Progenitor cell of endocrine pancreas (in vitro differentiated cells): ENCODE data around the gene ARHGEF11. TPM values are rescaled to one million over a fixed set of nuclear protein-coding genes. Genes with fewer than 3 reads are reported as not detected.

Source experiments
- DNase-seq: peaks from one replicate; pipeline ENCODE4 v3.0.0; 2021; ENCODE audit warnings: low spot score; ENCODE audit not compliant: unreplicated experiment
- H3K27ac Mint-ChIP-seq: 2 replicates; pipeline ENCODE4 v1.8.0; 2021; ENCODE audit warnings: mild to moderate bottlenecking, moderate library complexity, mixed read lengths
- H3K27me3 Mint-ChIP-seq: 2 replicates; pipeline ENCODE4 v1.8.0; 2021; ENCODE audit warnings: mixed read lengths
- H3K36me3 Mint-ChIP-seq: 2 replicates; pipeline ENCODE4 v1.8.0; 2022; ENCODE audit warnings: mixed read lengths; ENCODE audit not compliant: insufficient read depth
- H3K4me1 Mint-ChIP-seq: 2 replicates; pipeline ENCODE4 v1.8.0; 2021; ENCODE audit warnings: low read depth, mixed read lengths
- H3K4me3 Mint-ChIP-seq: 2 replicates; pipeline ENCODE4 v1.8.0; 2021; ENCODE audit warnings: low read depth, mild to moderate bottlenecking, moderate library complexity, mixed read lengths
- H3K9me3 Mint-ChIP-seq: 2 replicates; pipeline ENCODE4 v1.8.0; 2021; ENCODE audit warnings: low read depth, mixed read lengths
- total RNA-seq: library from RNA; stranded (reverse); gene quantifications from 2 replicates; pipeline ENCODE4 v1.2.1, GENCODE V29; 2021
- TF ChIP-seq, protein P1 (sequence below): fragments of 200-600 bp; sonication (generic); IDR thresholded peaks from one replicate; pipeline ENCODE4 v1.5.0; 2021; ENCODE audit warnings: antibody characterized with exemption, mild to moderate bottlenecking; ENCODE audit not compliant: unreplicated experiment

Gene ARHGEF11
- total RNA-seq, 1 donor from 2014 or later = 56.7 TPM

- H3K4me1 Mint-ChIP-seq = peaks cover 4% of the 10 kb centered on the region
- H3K9me3 Mint-ChIP-seq = no peaks in the 10 kb centered on the region
- no peak overlapping the region for H3K27ac Mint-ChIP-seq
- no peaks in the 10 kb centered on the region for H3K36me3 Mint-ChIP-seq
- H3K4me3 Mint-ChIP-seq = no peak overlapping the region
- no peak for DNase-seq
- TF ChIP-seq, protein P1, sequence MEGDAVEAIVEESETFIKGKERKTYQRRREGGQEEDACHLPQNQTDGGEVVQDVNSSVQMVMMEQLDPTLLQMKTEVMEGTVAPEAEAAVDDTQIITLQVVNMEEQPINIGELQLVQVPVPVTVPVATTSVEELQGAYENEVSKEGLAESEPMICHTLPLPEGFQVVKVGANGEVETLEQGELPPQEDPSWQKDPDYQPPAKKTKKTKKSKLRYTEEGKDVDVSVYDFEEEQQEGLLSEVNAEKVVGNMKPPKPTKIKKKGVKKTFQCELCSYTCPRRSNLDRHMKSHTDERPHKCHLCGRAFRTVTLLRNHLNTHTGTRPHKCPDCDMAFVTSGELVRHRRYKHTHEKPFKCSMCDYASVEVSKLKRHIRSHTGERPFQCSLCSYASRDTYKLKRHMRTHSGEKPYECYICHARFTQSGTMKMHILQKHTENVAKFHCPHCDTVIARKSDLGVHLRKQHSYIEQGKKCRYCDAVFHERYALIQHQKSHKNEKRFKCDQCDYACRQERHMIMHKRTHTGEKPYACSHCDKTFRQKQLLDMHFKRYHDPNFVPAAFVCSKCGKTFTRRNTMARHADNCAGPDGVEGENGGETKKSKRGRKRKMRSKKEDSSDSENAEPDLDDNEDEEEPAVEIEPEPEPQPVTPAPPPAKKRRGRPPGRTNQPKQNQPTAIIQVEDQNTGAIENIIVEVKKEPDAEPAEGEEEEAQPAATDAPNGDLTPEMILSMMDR = no peak
- peaks cover 51% of the 10 kb centered on the region for H3K27me3 Mint-ChIP-seq
Measured at GRCh38 chr1:156906206-156906906, 139.2 kb downstream of the ARHGEF11 start.

- H3K9me3 Mint-ChIP-seq = no peaks in the 10 kb centered on the region
- H3K27me3 Mint-ChIP-seq = peaks cover 50% of the 10 kb centered on the region
- H3K4me1 Mint-ChIP-seq = peaks cover 2% of the 10 kb centered on the region
- TF ChIP-seq, protein P1 = no peak
- H3K36me3 Mint-ChIP-seq = no peaks in the 10 kb centered on the region
- no peak for DNase-seq
- no peak overlapping the region for H3K4me3 Mint-ChIP-seq
- H3K27ac Mint-ChIP-seq = no peak overlapping the region
Measured at GRCh38 chr1:156905651-156906050, 139.9 kb downstream of the ARHGEF11 start.

GRCh38 chr1:156905176-156905575 is 140.4 kb downstream of the ARHGEF11 start:
- no peak for DNase-seq
- no peaks in the 10 kb centered on the region for H3K9me3 Mint-ChIP-seq
- TF ChIP-seq, protein P1 = no peak
- no peaks in the 10 kb centered on the region for H3K36me3 Mint-ChIP-seq
- no peak overlapping the region for H3K27ac Mint-ChIP-seq
- H3K27me3 Mint-ChIP-seq = peaks cover 50% of the 10 kb centered on the region
- no peak overlapping the region for H3K4me3 Mint-ChIP-seq
- H3K4me1 Mint-ChIP-seq = no peaks in the 10 kb centered on the region

- no peak for DNase-seq
- no peaks in the 10 kb centered on the region for H3K9me3 Mint-ChIP-seq
- TF ChIP-seq, protein P1 = no peak
- no peaks in the 10 kb centered on the region for H3K36me3 Mint-ChIP-seq
- no peak overlapping the region for H3K4me3 Mint-ChIP-seq
- no peaks in the 10 kb centered on the region for H3K4me1 Mint-ChIP-seq
- peaks cover 56% of the 10 kb centered on the region for H3K27me3 Mint-ChIP-seq
- no peak overlapping the region for H3K27ac Mint-ChIP-seq
Measured at GRCh38 chr1:156904187-156904959, 141.2 kb downstream of the ARHGEF11 start.

DNA sequence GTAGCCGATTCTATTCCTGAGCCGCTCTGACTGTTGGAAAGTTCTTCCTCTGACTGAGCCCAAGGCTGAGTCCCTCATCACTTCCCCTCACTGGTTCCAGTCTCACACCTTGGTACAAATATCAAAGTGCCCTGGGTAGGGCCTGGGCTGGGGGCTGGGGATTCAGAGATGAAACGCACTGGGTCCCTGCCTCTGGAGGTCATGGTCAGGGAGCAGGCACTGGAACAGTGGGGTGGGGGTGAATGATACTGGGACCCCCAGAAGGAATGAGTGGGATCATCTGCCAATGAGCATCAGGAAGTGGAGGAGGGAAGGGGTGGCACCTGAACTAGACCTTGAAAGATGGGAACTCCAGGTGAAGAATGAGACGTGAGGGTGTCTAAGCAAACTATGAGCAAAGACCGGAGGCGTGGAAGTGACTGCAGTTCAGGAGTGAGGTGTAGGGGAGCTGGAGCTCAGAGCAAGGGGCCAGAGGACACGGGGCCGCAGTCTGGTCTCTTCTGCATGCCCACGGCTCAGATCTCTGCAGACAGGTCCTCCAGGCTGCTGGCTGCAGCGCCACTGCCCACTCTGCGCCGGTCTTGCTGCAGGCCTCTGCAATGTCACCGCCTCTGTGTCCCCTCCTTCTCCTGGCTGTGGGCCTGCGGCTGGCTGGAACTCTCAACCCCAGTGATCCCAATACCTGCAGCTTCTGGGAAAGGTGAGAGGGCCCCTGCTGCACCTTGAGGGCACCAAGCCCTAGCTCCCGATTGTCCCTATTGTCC is 142.0 kb downstream of the ARHGEF11 start:
- peaks cover 56% of the 10 kb centered on the region for H3K27me3 Mint-ChIP-seq
- no peaks in the 10 kb centered on the region for H3K36me3 Mint-ChIP-seq

More for the DNA sequence above, 142.0 kb downstream of the ARHGEF11 start:
- Mint-ChIP-seq H3K4me1 (no peaks in the 10 kb centered on the region), H3K9me3 (no peaks in the 10 kb centered on the region), H3K4me3 (no peak overlapping the region), H3K27ac (no peak overlapping the region)
- TF ChIP-seq, protein P1 = no peak
- DNase-seq = no peak
